HG03457 (cell line): ENCODE data around the gene RAB37.

Experiments
- ATAC-seq: cut with Tn5 transposase; IDR thresholded peaks from one replicate; pipeline ENCODE4 v1.9.1; 2021; ENCODE audit warnings: moderate number of reproducible peaks; ENCODE audit not compliant: unreplicated experiment

The RAB37 gene, protein sequence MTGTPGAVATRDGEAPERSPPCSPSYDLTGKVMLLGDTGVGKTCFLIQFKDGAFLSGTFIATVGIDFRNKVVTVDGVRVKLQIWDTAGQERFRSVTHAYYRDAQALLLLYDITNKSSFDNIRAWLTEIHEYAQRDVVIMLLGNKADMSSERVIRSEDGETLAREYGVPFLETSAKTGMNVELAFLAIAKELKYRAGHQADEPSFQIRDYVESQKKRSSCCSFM

DNA sequence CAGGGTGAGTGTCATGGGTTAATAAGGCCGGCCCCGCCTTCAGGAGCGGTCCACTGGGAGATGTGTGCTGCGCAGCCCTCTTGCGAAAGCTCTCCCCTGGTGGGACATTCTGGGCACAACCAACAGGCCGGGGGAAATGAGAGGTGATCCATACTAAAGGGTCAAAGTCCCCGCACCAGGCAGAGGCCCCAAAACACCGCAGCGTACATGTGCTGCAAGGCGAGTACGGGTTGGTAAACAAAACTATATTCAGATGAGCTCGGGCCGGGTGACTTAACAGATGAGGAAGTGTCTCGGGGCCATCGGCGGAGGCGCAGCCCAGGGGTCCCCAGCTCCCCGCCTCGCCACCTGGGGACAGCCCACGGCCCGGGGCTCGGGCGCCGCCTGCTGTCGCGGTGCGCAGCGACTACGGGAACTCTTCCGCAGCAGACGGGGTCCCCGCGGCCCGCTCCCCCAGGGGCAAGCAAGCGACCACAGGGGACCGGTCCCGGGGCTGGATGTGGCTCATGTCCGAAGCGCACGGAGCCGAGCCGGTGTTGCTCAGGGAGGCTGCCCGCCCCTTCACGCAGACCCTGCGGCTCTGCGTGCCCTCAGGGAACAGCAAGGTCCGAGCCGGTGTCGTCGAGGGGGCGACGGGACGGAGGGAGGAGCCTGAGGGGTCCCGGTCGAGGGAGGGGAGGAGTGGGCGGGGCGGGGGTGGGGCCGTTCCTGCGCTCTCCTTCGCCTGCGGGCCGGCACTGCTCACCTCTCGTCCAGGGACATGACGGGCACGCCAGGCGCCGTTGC lies at the start of gene RAB37:
TSS of gene RAB37 (plus strand) at position 744 of the 786 bp plus-strand sequence. CDS start at position 761, 17 bp downstream.
- ATAC-seq, result no peak

DNA sequence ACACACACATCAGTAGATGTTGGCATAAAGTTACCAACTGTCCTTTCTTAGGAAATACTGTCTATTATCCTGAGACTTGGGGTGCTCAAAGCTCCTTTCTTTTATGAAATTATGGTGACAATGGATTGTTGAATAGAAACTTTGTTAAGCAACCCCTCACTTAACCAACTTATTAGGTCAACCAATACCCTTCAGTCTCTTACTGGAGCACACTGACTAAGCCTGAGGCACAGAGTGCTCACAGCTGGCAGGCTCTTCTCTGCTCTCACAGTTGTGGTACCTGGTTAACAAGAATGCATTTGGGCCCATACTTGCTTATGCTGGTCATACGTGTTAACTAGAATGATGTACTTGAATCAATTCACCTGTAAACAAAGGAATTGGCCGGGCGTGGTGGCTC lies 49.2 kb upstream of the RAB37 start:
- ATAC-seq, result no peak

DNA sequence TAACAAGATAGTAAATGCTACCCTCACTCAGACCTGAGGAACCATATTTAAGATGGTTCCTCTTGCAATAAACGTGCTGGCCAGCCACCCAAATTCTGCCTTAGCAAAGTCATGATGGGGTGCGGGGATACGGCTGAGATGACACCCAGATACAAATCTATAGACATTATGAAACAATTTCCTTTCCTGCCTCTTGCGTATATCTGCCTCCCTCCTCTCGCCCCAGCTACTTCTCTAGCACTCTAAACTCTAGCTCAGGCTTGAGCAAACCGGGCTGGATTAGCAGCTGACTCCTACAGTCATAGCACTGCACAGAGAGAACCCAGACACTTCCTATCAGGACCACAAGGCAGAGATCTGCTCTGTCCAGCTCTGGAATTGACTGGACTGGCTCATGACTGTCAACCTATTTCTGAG lies 46.6 kb upstream of the RAB37 start:
- no peak for ATAC-seq

DNA sequence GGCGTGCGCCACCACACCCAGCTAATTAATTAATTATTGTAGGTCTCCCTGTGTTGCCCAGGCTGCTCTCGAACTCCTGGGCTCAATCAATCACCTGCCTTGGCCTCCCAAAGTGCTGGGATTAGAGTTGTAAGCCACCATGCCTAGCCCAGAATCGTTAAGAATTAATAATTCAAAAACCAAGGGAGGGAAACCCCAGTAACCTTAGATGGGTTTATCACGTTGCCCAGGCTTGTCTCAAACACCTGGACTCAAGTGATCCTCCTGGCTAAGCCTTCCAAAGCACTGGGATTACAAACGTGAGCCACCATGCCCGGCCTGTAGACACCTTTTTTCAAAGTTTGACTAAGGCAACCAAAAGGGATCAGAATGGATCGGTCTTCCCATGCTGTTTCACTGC lies 45.9 kb upstream of the RAB37 start:
- no peak for ATAC-seq

DNA sequence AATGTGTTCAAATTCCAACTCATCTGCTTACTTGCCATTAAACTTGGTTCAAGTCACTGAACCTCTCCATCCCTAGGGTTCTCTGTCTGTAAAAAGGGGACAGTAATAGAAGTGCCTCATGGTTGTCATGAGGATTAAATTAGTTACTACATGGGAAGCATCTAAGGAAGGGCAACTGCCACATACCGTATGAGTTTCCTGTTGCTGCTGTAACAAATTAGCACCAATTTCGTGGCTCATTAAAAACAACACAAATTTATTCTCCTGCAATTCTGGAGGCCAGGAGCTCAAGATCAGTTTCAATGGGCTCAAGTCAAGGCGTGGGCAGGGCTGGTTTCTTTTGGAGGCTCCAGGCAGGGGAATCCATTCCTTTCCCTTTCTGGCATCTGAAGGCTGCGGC lies 43.0 kb upstream of the RAB37 start:
- no peak for ATAC-seq

DNA sequence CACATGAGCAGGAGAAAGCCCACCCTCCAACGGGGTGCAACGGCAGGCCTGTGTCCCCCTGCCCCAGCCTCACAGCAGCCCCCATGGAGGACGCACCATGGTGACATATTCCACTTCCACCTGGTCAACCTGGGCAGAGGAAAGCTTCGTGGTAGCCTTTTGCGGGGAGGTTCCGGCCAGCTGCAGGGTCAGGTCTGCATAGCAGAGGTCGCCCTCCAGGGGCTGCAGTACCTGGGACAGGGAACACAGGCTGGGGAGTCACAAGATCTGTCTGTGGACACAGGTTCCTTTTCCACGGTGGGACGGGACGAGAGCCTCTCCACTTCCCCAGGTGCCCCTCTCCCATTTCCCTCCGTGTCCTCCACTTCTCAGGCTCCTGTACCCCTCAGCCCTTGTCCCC lies 41.4 kb upstream of the RAB37 start:
- ATAC-seq, result no peak

DNA sequence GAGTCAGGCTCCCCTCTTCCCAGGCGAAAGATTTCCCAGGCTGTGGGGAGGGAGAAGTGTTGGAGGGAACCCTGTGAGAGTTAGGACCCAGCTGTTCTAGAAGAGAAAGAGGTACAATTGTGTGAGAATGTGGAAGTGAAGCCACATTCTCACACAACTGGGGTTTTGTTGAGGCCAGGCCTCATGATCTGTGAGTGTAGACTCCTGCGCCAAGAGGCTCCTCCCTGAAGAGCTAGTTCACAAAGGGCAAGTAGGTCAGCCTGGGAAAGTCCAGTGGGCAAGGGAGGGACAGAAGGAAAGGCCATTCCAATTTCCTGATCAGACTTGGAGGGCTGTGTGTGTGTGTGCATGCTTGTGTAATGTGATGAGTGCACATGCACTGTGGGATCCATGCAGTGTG lies 39.5 kb upstream of the RAB37 start:
- no peak for ATAC-seq

DNA sequence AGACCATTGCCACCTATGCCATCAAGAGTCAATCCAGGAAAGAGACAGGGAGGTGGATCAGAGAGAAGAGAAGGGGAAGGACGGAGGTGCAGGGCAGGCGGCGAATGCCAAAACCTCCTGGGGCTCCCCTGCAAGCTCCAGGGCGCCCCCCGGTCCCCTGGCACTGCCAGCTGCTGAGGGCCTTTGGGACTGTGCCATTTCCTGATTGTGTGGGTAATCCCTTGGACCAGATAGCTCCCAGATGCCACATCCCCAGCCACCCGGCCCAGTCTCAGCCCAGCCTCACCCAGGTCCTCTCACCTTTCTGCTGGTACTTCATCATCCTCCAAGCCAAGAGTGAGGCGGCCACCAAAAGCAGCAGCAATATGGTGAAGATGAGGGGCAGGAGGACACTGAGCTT lies 39.0 kb upstream of the RAB37 start:
- no peak for ATAC-seq

DNA sequence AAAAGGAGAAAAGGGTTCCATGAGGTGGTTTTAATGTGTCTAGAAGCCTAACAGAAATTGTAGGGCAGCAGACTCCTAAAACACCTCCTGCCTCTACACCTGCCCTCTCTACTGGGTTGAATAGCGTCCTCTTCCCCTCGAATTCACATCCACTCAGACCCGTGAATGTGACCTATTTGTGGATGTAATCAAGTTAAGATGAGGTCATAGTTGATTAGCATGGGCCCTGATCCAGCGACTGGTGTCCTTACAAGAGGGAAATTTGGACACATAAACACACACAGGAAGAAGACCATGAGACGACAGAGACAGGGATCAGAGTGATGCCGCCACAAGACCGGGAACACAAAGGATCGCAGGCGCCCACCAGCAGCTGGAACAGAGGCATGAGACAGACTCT lies 37.8 kb upstream of the RAB37 start:
- ATAC-seq, result no peak

DNA sequence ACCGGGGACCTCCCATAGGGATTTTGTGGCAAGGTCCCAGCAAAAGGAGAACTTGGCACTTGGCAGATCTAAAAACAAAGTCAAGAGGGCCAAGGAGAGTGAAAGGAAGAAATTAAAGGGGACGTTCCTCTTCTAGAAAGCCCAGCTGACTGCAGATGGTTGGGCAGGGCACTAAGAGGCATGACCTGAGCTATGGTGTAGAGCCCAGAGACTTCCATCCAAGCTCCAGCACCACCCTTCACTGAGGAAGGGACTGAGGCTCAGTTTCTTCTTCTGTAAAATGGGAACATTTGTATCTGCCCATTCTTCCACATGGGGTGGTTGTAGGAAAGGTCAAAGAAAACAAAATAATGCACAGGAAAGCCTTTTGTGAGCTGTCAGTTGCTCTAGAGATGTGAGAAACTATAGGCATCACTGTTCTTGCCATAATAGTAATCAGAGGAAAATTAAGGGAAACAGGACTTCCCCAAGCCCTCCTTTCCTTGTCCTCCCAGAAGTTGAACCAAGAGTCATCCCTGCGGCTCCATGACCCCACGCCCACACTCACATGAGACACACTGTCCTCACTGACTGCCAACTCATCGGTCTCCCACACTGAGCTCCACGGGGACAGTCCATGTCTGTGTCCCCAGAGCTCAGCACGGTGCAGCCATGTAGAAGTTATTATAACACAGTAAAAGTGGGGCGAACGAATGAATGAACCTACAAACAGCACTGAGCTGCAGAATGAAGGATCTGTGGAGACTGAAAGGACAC lies 34.8 kb upstream of the RAB37 start:
- ATAC-seq, result no peak

DNA sequence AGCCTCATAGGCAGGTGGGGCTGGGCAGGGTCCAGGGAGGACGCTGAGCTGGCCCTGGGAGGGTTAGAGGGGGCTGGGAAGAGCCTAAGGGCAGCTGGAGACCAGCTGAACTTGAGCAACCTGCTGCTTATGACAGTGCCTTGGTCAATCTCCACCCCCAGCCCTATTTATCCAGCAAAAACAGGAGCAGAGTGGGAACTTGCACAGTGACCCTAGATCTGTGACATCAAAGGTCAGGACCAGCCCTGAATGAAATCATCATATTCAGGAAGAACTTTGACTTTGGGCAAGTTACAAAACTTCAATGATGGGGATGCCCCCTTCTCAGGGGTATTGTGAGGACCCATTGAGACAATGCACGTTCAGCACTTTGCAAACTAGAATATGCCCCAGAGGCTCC lies 33.7 kb upstream of the RAB37 start:
- ATAC-seq, result no peak

DNA sequence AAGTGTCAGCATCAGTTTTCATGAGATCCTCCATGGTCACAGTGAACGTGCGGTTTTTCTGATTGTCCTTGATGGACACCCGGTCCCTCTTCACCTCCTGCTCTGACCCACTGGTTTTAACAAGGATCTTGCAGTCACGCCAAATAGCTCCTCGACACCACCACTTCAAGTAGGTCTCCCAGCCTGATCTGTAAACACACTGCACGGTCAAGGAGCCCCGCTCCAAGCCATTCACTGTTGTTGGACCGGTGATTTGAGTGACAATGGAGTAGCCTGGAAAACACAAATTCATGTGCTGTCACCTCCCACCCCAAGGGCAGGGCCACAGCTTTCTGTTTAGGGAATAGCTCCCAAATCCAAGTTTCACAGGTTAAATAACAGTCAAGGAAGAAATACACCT lies 32.5 kb upstream of the RAB37 start:
- no peak for ATAC-seq

DNA sequence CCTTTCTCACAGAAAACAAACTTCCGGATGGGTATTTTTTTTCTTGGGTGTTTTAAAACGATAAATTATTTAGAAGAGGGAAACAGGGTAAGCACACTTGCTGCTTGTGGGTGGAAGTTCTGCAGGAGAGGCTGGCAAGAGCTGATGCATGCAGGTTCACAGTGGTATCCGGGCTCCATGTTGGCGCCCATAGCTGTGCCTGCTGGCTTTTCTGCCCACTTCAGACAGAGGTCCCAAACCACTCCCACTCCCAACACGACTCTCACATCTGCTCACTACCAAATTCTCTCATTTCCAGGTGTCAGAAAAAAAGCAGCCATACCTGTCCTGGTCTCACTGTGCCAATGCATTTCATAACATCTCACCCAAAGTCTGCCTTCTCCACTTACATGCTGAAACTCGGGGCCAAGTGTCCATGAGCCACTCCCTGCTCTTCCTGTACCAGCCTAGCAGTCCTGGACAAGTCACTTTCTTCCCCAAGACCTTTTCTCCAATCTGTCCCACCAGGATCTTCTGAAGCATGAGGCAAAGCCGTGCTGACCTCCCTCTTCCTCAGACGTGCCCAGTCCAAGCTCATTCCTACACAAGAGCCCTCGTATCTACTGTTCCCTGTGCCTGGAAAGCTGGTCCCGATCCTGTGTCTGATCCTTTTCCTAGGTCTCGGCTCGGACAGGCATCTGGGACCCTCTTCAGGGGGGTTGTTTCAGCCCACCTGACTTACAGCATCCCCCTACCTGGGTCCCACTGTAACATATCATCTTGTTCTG lies 25.8 kb upstream of the RAB37 start:
- no peak for ATAC-seq

DNA sequence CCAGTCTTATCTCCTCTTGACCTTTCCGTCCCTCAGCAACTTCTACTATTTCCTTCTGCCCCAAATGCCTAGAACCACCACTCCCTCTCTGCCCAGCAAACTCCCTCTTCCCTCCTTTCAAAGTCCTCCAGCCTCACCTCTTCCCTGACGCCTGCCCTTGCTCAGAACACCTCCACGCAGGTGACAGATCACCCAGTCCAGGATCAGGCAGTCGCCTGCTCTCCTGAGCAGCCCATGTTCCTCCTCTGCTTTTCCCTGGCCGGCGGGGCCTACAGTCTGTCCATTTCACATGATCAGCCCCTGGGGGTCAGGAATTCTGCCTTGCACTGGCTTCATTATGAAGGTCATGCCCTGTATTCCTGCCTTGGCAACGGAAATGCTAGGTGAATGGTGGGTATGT lies 24.8 kb upstream of the RAB37 start:
- no peak for ATAC-seq

DNA sequence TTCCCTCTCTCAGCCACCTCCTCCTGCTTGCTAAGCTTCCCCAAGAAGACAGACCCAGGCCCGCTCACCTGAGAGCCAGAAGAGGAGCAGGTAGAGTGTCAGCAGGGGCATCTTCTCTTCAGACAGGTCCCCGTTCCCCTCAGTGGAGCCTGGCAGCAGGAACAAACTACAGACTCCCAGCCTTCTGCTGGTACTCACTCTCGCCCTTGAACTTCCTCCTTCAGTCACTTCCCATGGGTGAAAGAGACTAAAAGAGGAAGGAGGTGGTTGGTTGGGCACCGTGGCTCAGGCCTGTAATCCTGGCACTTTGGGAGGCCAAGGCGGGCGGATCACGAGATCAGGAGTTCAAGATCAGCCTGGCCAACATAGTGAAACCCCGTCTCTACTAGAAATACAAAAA lies 24.3 kb upstream of the RAB37 start, which contains the start of gene CD300LF:
TSS of gene CD300LF (minus strand) at position 168 of the 400 bp plus-strand sequence. CDS start at position 111, 57 bp downstream.
- no peak for ATAC-seq

DNA sequence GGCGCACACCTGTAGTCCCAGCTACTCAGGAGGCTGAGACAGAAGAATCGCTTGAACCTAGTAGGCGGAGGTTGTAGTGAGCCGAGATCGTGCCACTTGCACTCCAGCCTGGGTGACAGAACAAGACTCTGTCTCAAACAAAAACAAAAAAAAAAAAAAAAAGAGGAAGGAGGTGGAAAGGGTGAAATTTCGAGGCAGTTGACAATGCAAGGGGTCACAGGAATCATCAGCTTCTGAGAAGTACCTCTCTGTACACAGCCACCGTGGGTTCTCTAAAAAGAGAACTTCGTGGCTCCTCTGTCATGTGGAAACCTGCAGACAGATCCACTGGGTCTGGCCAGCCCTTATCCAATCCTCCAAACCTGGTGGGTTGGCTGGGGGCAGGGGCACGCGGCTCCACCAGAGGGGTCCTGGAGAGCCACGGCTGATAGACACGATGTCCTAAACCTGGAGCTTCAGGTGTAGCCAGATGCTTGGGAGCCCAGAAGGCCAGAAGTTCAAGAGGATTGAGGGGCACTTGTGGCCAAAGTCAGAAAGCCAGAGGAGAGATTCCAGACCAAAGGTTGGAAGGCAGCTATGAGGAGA lies 23.8 kb upstream of the RAB37 start:
- ATAC-seq, result no peak

DNA sequence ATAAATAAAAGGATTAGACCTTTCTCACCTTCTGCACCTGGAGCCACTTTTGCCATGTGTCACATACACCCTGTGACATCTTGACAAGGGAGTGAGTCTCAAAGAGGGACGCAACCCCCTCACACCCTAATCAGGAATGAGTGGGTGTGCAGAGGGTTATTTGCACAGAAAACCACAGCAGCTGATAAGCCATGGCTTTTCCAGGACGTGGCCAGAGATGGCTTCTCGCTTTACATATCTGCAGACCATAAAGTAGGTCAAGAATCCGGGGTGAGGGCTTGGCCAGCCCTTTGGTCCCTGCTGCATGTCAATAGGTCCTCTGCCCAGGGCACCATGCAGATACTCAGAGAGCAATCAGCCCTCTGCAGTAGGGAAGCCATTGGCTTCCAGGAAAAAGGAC lies 21.9 kb upstream of the RAB37 start:
- no peak for ATAC-seq

DNA sequence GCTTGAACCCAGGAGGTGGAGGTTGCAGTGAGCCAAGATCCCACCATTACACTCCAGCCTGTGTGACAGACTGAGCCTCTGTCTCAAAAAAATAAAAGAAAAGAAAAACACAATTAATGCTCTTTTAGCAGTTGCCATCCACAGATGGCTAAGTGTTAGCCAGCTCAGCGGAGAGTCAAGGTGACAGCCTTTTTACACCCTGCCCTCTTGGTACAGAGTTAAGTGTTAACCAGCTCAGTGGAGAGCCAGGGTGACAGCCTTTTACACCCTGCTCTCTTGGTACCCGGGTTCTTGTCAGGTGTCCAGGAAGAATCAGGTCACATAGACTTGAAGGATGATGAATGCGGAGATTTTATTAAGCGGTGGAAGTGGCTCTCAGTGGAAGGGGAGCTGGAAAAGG lies 16.6 kb upstream of the RAB37 start:
- ATAC-seq, result no peak

DNA sequence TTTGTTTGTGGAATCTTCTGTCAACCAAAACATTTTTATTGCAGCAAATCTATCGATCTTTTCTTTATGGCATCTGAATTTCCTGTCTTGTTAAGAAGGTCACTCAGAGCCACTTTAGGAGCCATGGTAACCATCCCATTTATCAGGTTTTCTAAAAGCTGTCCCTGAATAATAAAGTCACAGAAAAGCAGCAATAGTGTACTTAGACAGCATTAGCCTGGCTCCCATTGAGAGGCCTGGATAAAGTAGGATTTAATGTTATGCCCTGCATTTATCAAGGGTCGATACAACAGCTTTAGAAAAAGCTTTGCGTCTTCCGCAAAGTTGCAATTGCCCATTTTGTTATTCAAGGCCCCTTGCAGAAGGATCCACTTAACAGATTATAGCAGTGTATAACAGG lies 14.3 kb upstream of the RAB37 start:
- no peak for ATAC-seq

DNA sequence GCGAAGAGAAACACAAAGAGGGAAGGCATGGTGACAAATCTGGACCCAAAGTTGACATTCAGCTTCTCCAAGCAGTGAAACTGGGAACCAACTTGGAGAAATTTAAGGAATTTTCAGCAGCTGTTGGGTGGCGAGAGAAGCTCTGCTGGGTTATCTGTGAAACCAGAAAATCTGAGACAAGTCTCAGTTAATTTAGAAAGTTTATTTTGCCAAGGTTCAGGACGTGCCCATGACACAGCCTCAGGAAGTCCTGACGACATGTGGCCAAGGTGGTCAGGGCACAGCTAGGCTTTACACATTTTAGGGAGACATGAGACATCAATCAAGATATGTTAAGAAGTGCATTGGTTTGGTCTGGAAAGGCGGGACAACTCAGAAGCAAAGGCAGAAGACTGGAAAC lies 13.2 kb upstream of the RAB37 start:
- no peak for ATAC-seq

DNA sequence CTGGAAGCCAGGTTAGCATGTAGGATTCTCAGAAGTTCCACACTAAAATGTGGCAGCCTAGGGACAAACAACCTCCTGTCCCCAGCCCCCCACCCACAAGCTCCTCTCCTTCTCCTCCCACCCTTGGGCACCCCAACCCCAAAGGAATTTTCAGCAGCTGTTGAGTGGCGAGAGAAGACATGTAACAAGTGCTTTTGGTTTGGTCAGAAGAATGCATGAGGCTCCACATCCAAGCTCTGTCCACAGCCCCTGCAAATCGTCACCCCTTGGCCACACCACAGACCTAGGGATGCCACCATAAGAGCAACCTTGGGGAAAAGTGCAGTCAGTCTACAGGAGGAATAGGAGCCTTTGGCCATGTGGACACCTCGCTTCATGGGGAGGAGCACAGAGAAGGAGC lies 11.9 kb upstream of the RAB37 start:
- no peak for ATAC-seq
